GM03348 (cell line): Measurements from ENCODE around the gene MED27.
"Not testable (repeated sequence)": the region's sequence is repeated elsewhere in the genome, so short reads cannot be mapped to it uniquely, and the experiment has no call there.

Experiments used
- DNase-seq: peaks from one replicate; pipeline ENCODE4 v3.0.0; 2012; ENCODE audit warnings: low spot score

Gene MED27

DNA sequence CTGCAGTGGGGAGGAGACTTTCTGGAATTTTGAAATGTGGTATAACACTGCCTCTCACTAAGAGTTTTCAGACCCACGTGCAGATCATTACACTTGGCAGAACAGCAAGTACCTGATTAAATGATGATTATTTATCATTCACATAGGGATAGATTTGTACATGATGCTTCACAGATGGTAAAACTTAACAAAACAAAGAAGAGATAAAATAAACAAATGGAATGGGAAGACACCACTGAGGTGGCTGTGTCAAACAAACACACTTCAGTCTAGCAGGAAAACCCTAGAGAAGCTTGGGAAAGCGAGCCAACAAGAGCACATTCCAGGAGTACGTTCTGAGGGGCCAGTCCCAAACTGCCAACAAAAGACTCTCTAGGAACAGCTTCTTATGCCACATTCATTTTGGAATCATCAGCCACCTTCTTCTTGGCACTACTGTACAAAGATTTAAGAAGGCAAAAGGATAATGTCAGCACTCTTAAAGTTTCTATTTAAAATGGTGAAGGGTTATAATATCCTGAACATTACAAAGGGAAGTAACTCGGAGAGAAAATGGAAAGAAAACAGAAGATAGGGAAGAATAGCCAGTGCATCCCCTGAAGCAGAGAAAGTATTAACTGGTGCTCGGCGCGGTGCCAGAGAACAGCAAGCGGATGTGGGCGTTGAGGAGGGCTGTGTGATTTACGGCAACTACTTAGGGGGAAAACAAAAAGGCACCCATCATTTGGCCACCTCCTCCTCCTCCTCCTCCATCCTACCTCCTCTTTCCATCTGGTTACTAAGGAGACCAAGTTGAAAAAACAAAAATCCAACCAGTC, 1.6 kb downstream of the MED27 start:
- peak; percentile 22 for DNase-seq

DNA sequence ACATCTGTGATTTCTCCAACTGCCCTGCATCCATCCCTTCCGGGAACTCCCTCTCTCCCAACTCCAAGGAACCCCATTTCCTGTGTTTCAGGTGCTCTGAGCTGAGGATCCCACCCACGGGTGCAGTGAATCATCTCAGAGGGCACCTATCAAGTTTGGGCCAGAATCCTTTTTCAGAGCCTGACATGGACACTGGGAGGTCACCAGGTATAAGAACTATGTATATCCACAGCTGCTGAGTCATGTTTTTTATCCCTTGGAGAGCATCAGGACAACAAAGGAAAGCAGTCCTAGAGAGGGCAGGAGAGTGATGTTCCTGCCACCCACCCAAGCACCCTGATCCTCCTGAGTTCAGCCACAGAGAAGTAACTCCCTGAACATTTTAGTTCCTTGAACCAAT, 3.8 kb downstream of the MED27 start:
- no peak for DNase-seq

DNA sequence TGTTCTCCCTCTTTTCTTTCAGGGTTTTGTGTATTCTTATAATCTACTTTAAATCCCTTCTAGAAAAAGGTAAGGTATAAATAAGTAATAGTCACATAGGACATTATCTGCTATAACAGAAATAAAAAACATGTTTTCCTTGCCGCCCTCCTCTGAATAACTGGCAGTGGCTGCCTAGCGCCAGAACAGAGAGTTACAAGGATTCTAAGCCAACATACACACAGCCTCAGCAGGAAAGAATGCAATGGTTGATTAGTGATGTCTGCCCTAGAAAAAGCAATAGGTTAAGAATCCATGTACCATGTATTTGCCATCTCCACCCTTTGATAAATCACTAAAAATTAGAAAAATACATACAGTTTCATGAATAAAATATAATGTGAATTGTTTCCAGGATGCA, 4.9 kb downstream of the MED27 start:
- peak; percentile 60 for DNase-seq

DNA sequence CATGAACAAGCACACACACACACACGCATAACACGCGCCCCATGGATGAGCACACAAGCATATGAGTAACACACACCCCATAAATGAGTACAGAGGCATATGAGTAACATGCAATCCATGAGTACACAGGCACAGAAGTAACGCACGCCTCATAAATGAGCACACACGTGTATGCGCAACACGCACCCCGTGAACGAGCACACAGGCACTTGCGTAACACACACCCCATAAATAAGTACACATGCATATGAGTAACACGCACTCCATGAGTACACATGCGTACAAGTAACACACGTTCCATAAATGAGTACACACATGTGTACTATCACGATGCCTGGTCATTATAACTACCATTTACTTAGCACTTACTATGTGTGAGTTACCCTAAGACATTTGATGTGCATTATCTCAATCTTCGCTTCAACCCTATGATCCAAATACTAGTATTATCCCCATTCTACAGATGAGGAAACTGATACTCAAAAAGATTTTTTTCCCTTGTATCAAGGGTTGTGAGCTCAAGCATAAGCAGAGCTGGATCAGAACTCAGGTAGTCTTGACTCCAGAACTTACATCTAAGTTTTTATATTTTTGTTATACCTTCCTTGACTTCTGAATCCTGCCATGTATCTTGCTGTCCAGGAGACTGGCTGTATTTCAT, 7.7 kb downstream of the MED27 start:
- no peak for DNase-seq

DNA sequence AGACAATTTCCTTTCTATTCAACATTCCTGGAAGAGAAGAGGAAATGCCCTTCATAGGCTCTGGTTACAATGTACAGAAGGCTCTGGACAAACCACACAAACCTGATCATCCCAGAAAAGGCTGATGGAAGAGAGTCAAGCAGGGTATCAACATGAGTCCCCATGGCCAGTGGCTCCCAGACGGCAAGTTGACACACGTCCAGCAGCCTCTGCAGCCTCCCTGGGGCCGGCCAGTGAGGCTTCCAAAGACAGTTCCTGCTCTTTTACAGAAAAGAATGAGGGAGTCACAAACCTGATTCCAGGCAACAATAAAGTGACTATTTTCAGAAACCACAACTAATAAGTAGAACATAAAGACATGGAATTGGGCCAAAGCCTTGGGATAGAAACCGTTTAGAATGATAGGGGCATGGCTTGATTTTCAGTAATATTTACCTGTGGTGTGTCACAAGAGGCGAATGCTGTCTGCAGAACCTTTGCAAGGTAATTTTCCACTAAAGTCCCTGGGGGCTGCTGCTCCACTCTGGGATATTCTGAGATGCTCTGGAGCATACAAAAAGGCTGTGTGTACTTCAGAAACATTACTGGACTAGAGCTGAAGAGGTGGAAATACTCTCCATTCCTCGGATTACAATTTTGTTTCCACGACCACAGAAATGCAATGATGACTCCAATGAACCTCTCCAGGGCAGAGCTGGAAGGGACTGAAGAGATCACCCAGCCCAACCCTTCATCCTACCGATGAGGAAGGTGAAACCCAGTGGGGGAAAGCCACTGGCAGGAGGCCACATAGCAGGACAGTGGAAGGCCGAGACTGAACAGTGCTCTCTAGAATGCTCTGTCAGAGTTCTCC, 10.4 kb downstream of the MED27 start:
- DNase-seq, result peak; percentile 59

DNA sequence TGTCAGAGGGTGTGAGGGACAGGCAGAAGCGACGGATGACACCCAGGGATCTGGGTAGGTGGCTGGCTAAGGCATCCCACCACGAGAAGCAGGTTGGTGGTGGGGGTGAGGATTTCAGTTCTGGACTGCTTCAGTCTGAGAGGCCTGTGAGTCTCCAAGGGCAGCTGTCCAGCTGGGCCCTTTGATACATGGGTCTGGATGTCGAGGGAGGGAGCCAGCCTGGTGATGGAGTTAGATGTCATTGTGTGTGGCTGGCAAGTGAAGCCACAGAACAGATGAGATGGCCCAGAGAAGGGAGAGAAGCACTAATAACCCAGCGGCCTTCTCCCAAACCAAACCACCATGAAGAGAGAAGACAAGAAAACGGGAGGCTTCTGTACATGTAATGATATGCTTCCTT, 11.1 kb downstream of the MED27 start:
- no peak for DNase-seq

DNA sequence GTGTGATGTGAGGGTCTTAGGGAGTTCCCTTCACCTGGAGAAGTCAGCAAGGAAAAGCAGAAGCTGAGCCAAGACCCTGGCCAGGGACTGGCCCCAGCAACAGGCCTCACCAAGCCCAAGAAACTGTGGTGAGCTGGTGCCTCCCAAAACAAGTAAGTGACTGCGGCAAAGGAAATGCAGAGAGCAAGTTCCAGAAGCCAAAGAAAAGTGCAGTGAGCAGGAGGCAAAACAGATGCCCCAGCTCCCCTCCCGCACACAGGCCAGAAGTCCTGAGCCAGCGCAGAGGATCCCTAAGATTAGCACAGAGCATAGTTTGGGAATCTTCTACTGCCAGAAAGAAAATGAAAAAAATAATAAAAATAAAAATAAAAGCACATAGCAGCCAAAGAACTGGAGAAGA, 13.2 kb downstream of the MED27 start:
- no peak for DNase-seq

DNA sequence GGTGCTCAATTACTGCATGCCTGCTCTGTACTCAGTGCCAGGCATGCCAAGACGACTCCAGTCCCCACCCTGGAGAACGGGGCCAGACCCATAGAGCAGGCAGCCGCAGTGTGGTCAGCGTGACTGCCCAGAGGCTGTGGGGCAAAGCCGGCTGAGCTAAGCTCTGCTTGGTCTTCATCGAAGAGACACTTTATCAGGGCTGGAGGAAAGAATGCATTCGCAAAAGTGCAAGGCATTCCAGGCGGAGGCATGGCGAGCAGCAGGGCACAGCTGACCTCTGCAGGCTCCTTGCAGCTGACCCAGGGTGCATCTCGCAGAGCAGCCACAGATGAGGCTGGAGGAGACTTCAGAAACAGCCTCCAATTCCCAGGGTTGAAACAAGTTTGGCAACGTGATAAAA, 13.6 kb downstream of the MED27 start:
- DNase-seq, result no peak

DNA sequence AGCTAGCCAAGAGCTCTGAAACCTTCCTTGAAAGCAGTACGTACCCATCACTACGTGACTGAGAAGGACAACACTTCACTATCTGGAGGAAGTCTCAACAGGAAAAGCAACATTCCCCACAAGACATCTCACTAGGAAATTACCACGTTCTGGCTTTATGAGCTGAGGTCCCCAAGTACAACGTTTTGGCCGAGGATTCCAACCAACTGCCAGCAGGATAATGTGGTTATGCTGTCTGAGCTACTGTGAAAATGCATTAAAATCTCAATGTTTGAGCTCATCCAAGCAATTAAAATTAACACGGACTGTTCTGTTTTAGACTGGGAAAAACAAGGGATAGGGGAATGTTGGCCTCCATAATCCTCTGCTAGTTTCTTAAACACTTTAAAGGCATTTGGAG, 16.4 kb downstream of the MED27 start:
- no peak for DNase-seq

DNA sequence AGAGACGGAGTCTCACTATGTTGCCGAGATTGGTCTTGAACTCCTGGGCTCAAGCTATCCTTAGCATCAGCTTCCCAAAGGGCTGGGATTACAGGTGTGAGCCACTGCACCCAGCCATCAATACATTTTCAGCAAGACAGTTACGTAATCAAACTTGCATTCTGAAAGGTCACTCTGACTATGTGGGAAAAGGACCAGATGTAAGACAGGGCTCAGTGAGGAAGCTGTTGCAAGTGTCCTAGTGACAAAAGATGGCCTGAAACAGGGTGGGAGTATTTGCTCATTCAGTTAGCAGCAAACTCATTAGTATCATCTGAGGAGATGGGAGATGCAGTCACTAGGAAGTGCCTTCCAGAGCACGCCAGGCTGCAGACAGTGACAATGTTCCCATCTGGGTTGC, 16.9 kb downstream of the MED27 start:
- no peak for DNase-seq

DNA sequence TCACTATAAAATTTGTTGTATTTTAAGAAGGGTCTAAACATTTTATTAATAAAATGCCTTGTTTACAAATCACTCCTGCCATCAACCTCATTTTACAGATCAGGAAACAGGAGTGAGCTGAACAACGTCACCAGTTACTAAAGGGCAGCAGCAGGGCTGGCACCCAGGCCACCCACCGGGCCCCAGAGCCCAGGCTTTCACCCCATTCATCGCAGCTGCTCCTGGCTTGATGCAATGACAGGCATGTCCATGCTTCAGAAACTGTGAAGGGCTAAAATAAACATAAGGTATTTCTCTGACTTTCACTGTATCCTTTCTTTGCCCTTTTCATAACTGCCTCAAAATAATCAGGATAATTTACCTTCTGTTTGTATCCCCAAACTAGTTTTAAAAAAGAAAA, 18.1 kb downstream of the MED27 start:
- no peak for DNase-seq

DNA sequence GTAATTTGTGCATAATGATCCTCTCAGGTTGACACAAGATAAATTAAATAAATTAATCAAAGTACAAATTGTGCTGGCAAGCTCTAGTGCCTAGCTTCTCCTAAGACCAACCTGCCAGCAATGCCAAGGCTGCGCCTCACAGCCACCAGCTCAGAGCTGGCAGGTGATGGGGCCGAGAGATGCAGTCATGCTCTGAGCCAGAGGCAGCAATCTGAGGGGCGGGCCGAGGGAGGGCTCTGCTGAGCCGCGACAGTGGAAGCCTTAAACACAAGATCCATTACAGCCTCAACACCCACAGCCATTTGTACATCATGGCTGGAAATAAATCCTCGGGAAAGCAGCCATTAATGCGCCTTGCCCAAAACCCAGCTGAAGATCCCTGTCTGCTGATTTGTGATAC, 20.3 kb downstream of the MED27 start:
- no peak for DNase-seq

DNA sequence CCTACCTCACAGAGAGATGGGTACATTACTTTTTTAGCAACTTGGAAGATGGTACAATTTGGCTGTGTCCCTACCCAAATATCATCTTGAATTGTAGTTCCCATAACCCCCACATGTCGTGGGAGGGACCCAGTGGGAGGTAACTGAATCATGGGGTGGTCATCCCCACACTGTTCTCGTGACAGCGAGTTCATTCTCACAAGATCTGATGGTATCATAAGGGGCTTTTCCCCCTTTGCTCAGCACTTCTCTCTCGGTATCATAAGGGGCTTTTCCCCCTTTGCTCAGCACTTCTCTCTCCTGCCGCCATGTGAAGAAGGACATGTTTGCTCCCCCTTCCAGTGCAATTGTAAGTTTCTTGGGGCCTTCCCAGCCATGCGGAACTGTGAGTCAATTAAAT, 21.4 kb downstream of the MED27 start:
- DNase-seq, result not testable (repeated sequence)

DNA sequence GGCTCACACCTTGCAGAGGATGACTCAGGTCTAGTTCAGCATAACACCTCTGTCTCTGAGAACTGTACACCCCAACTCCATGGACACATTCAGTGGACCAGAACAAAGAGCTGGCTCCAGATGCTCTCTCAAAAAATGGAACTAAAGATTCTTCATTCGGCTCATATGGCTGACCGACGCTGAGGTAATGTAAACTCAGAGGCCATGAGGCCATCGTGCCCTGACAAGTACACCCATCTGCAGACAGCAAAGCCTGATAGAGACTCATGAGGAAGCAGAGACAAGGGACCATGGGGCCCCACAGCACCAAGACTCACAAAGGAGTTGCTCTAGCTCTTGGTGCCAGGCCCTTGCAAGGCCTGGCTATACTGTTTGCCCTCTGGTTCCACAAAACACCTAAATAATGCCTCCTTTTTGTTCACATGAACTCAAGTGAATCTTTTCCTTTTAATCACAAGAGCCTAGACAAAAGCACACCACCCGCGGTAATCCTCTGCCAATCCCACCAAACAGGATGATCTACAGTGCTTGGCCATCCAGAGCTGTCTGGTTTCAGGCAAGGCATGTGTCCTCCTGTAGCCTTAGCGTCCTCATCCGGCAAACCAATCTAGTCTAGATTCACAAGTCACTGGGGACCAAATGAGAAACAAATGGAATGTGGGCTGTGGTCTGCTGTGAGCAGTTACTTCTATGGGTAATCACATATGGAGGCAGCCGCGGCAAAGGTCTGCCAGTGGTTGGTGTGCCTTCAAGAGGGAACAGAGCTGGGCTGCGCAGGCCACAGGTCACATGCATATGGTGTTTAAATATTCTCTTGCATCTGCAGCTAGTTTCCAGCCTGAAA, 22.7 kb downstream of the MED27 start:
- no peak for DNase-seq

DNA sequence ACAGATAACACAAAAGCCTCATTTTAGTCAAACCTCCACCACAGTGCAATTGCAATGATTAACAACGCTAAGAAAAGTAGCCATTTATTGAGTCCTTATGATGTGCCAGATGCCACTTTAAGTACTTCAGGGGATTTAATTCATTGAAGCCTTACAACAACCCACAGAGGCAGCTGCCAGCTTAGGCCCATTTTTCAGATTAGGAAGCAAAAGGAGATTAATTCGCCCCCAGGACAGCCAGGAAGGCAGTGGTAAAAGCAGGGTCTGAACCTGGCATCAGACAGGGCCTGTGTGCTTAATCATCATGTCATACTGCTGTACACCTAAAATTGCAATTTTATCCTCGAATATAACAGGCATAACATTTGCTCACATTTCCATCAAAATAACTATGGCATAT, 23.9 kb downstream of the MED27 start:
- no peak for DNase-seq

DNA sequence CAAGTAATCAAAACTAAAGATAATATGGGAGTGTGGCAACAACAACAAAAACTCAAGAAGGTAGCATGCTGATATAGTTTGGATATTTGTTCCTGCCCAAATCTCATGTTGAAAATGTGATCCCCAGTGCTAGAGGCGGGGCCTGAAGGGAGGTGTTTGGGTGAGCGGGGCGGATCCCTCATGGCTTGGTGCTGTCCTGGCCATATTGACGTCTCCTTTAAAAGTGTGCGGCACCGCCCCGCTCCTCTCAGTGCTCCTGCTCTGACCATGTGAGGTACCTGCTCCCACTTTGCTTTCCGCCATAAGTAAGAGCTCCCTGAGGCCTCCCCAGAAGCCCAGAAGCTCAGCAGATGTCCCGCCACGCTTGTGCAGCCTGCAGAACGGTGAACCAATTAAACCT, 25.6 kb downstream of the MED27 start:
- no peak for DNase-seq

DNA sequence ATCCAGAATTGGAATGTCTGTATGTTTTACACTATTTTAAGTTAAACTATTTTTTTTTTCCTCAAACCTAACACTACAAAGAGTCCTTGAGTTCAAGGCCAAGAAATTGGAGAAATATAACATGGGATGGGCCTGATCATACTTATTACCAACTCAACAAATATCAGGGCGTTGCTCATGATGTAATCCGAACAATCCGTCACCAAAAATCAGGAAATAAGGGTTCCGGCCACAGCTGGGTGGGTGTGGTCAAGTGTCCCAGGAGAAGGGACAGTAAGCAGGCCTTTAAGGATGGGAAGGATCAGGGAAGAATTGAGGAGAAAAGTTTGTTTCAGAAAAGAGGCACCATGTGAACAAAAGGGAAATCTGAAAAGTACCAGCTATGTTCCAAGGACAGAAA, 29.8 kb downstream of the MED27 start:
- no peak for DNase-seq

DNA sequence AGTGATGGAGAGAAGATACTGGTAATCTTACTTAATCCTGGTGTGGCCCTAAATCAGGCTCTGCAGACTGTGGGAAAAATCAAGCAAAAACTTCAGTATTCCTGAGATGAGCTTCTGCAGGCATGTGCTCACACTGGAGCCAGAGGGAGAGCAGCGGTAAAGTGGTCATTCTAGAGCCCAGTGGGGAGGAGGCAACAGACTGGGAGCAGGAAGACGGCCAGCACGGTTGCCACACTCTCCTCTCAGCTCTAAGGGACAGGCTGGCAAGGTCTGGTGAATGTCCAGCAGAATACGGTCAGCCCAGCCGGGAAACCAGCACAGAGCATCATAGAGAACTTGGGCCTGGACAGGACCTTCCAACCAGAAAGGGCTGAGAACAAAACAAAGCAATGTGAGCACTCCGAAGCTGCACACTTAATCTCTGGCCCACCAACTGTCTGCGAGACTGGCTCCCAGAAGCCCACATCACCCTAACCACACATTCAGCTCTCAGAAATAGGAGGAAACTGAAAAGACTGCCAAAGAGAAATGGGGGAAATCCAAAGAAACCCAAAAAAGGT, 30.3 kb downstream of the MED27 start:
- no peak for DNase-seq

DNA sequence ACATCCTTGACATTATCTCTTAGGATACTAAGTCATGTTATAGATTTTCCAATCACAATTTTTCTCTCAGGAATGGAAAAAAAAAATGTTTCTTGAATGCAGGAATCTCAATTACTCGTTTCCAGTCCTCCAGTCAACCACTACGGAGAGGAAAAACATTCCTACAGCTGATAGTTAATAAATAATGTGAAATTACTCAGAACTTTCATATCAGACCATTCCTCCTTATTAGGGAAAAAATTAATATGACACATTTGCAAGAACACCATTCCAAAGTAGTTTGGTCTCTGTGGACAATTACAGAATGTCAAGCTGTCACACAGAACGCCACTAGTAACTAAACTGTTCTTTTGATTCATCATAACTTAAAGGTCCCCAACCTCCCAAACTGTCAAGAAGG, 31.5 kb downstream of the MED27 start:
- peak; percentile 14 for DNase-seq

DNA sequence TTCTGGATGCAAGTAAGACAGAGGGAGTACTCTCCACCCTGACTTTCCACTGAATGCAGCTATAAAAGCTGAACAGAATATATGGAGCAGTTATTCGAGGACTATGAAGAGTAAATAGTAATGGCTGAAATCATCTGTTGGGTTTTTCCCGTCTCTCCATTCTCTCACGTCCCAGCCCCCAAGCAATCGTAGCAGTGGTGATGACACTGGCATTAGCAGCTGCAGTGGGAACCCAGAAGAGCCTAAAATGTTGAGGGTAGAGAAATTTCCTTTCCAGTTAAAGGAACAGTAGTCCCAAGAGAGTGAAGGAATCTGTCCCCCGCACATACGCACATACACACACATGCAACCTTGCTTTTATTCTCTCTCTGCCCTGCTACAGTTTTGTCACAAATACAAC, 33.2 kb downstream of the MED27 start:
- no peak for DNase-seq

DNA sequence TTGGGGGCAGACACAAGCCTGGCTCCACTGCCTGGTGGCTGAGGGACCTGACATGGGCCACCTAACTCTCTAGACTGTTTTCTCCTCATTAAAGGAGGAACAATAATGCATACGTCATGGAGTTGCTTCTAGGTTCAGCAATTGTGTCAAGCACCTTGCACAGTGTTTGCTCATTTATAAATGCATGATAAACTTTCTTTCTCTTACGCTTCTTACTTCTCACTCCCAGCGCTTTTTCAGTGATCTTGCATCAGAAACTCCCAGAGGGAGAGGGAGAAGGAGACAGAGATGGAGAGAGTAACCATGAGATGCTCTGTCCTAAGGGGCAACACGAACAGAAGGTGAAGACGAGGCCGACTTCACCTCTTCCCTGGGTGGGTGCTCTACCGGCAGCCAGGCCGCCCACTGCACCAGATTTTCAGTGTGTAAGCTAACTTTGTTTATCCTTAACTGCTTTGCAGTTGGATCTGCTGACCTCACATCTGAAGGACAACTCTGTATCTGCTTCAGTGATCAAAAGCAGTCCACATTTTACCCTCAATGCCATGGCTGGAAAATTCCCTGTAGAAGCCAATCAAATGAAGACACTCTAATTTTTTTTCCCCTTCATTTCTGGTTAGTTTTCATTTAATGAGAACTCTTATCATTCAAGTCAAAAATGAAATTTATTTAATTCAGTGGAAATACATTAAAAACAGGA, 35.3 kb downstream of the MED27 start:
- DNase-seq, result no peak
